ENCODE measurements around the gene OSER1. TPM values are rescaled to one million over a fixed set of nuclear protein-coding genes. Genes with fewer than 3 reads are reported as not detected.
A peak's percentile ranks its signal among the peaks of the same experiment; 100 is the strongest.
"Not testable (repeated sequence)": the region's sequence is repeated elsewhere in the genome, so short reads cannot be mapped to it uniquely, and the experiment has no call there.

Gene OSER1
- total RNA-seq = 32.8 TPM
- long read RNA-seq, transcript OSER1-201 (4 exons, 1,572 nt) = major isoform, 66 of 74 reads
- long read RNA-seq, partial matches to known transcripts = 0 of 74 reads
- long read RNA-seq, other reads (novel, unspliced or antisense) = 8 of 74 reads

DNA sequence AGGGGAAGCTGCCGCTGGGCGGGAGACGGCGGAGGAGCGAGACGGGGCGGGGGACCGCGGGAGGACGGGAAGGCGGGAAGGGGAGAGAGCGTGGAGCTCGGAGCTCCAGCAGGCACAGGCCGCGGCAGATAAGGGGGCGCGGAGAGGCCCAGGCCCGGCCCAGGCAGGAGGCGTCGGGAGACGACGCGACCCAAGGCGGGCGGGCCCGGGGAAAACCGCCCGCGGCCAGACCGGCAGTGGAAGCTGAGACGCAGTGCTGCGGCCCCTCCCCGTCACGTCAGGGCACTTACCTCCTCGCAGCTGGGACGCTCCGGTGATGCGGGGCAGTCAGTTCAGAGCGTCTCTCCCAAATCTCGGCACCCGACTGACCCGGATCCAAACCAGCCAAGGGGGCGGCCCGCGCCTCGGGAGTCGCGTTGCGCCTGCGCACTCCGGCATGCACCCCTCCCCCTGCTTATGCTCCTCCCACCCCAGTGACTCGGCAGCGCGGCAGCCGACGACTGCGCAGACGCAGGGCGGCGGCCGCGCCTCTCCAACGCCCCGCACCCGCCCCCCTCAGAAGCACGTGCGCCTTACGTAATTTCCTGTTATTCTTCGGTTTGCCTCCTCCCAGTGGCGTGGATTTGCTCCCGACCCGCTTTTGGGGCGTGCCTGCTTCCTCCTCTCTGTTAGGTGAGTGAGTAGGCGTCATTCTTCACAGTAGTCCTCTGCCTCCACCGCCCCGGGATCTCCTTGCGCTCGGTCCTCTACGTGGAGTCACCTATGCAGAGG lies at the start of gene OSER1:
TSS of gene OSER1 (minus strand) at position 366 of the 771 bp plus-strand sequence. CDS start 3,814 bp downstream, outside the sequence.
- peak; percentile 96 for ATAC-seq (ENCODE audit: poor library complexity)
- DNase-seq = peak; percentile 97
- intact Hi-C loops (cut with DNase I) = loop anchor here (10.0 kb wide), 2 partner anchors 404 to 674 kb away; partner anchors contain the start of gene YWHAB

DNA sequence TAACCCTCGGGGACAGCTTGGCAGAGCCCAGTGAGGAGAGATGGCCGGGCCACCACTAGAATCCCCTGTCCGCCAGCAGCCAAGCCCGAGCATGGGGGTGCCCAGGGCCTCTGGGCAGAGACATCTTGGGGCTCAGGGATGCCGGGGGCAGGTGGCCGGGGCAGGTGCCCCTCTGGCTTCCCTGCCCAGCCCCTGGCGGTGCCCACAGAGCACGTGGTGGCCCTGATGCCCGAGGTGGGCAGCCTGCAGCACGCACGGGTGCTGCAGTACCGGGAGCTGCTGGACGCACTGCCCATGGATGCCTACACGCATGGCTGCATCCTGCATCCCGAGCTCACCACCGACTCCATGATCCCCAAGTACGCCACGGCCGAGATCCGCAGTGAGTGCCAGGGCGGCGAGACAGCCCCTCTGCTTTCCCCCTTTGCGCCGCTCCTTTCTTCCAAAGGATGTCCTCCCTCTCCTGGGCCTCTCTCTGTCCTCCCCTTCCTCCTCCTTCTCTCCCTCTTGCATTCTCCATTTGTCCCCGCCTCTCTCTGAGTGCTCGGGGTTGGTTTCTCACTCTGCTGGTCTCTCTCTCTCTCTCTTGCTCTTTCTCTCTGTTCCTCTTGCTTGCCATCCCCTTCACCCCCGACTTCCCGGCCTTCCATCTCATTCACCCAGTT lies 47.8 kb upstream of the OSER1 start:
- DNase-seq (no peak), ATAC-seq (ENCODE audit: poor library complexity) (no peak)
- intact Hi-C loops (cut with DNase I) = no loop called here

DNA sequence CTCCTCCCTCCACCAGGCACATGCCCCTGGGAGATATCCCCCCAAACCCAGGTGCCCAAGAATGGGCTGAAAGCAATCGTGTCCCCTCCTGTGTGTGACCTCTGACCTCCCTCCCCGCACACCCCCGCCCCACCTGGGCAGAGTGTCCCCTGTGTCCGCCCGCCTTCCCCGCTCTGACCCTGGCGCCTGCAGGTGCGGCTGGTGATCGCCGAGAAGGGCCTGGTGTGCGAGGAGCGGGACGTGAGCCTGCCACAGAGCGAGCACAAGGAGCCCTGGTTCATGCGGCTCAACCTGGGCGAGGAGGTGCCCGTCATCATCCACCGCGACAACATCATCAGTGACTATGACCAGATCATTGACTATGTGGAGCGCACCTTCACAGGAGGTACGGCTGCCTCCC lies 46.4 kb upstream of the OSER1 start:
- ATAC-seq (ENCODE audit: poor library complexity) (no peak), DNase-seq (no peak)
- intact Hi-C loops (cut with DNase I) = no loop called here

DNA sequence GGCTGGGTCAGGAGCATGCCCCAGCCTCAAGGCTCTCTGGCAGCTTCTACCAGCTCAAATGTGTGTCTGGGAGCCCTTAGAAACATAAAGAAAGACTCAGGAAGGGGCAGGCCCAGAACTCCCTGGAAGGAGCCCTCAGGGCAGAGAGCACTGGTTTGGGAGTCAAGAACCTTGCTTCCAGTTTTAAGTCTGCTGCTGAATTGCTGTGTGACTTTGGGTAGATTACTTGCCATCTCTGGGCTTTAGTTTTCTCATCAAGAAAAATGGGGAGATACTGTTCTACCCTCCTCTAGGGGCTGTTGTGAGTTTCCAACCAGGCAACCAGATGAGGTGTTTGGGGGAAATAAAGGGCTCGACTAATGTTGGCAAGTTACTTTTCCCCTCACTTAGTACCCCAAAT lies 45.4 kb upstream of the OSER1 start:
- no peak for DNase-seq
- intact Hi-C loops (cut with DNase I) = no loop called here
- ATAC-seq (ENCODE audit: poor library complexity) = no peak

DNA sequence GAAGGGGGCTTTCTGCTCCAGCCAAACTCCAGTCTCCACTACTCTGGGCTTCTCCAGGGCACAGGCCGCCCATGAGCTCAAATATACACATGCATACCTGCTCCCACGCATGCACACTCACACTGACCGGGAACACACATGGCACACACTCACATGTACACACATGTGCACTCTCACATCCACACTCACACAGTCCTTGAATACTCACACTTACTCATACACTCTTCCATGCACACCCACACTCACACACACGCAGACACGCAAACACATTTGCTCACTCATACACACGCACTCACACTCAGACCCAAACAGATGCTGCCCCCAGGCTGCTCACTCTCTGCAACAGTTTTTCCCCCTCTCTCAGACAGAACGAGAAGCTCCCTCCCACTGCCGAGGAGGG lies 43.5 kb upstream of the OSER1 start:
- intact Hi-C loops (cut with DNase I) = no loop called here
- DNase-seq (no peak), ATAC-seq (ENCODE audit: poor library complexity) (no peak)

DNA sequence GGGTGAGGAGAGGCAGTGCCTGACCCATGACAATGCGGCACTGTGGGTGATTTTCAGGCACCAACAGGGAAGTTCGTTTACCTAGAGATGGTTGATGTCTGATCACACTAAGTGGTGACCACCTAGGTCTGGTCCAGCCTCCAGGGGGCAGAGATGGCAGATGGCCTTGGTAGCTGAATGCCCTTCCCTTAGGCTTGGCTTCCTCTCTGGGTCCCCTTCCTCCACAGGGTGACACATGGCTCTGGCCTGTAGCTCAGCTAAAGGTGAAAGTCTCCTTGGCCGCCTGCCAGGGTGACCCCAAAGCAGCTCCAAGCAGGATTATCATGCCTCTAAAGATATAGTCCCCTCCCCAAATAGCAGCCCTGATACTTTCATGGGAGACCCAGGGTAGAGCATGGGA lies 43.0 kb upstream of the OSER1 start:
- intact Hi-C loops (cut with DNase I) = no loop called here
- DNase-seq (no peak), ATAC-seq (ENCODE audit: poor library complexity) (no peak)

DNA sequence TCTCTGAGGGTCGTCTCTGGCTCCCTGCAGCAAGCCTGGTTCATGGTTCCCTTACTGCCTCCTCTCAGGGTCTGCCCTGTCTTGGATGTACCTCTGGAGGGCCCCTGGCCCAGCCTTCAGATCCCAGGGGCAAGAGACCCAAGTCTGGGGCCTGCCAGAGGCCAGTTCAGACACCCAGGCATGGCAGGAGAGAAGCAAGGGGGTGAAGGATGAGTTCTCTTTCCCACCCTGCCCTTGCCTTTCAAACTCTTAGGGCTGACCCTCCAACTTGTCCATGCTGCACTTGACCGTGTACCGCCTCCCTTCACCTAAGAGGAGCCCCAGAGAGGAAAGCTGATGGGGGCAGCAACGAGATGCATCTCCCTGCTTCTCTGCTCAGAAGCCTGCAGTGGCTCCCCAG lies 40.7 kb upstream of the OSER1 start:
- no peak for ATAC-seq (ENCODE audit: poor library complexity)
- no peak for DNase-seq
- intact Hi-C loops (cut with DNase I) = no loop called here

DNA sequence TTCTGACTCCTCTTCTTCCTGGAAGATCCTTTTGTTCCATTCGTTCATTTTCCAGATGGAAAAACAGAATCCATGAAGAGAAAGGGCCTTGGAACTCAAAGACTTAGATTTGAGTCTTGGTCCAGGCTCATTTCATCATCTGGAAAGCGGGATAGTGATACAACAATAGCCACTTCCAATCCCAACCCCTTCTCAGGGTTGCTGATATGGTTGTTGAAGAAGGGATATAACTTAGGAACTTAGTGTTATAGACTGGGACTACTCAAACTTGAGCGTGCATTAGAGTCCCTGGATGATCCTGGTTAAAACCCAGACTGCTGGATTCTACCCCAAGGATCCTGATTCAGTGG lies 37.8 kb upstream of the OSER1 start:
- ATAC-seq (ENCODE audit: poor library complexity) (no peak), DNase-seq (no peak)
- intact Hi-C loops (cut with DNase I) = no loop called here

DNA sequence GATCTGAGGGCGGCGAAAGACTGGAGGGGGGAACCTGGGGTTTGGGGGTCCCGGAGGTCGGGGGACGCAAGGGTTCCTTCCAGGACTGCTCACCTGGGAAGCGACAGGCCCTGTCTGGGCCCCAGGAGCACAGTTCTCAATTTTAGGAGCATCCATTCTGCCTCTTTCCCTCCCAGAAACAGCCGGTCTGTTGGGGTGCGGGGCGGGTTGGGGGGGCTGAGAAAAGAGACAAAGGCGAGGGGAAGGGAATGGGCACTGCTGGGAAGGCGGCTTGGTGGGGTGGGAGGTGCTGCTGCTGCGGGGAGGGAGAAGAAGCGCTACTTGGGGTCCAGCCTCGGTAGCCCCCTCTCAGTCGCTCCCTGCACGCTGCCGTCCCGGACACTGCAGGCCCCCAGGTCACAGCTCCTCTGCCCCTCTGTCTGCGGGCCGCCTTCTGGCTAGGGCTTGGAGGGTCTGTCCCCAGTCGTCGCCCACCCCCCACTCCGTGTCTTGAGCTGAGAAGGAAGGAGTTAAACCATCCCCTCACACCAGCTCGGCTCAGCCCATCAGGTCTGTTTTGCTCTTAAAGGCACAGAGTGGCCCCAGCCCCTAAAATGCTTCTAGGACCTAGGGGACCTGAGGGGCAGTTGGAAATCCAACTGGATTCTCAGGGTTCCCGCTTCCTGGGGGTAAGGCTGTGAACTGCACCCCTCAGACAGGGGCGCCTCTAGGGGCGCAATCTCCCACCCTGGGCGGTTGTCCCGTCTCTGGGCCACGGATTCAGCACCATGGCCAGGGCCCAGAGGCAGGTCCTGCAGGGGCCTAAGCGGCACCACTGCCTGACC lies 37.2 kb upstream of the OSER1 start:
- DNase-seq (peak; percentile 57), ATAC-seq (ENCODE audit: poor library complexity) (peak; percentile 87)
- intact Hi-C loops (cut with DNase I) = no loop called here

DNA sequence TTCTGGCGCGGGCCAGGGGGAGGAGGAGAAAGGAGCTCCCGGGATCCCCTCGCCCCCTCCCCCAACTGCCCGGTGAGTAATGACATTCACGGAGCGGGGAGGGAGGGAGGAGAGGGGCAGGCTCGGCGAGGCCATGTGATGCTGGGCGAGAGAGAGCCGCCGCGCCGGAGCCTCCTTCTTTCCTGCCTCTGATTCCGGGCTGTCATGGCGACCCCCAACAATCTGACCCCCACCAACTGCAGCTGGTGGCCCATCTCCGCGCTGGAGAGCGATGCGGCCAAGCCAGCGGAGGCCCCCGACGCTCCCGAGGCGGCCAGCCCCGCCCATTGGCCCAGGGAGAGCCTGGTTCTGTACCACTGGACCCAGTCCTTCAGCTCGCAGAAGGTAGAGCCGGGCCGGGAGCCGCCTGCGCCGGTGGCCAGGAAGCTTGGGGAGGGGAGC lies 36.6 kb upstream of the OSER1 start, which contains the start of gene GDAP1L1:
TSS of gene GDAP1L1 (plus strand) at position 178 of the 441 bp plus-strand sequence. CDS start at position 205, 27 bp downstream.
- no peak for DNase-seq
- ATAC-seq (ENCODE audit: poor library complexity) = peak; percentile 61
- intact Hi-C loops (cut with DNase I) = no loop called here

DNA sequence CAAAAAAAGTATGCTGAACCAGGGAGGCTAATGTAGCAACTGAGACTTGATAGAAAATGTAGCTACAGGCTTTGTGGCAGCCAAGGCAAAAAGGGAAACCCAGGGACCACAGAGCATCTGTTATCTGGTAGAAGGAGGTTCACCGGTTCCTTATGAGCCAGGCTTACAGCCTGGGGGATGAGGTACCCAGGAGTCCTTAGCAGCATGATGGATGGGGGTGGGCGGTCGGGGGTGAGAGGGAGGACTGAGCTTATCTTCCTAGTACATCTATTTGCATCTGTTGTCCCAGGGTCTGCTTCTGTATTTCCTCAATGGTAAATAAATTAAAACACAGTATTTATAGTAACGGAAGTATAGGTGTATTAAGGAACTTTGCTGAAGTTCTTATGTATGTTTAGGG lies 35.4 kb upstream of the OSER1 start:
- intact Hi-C loops (cut with DNase I) = no loop called here
- ATAC-seq (ENCODE audit: poor library complexity) (no peak), DNase-seq (no peak)

DNA sequence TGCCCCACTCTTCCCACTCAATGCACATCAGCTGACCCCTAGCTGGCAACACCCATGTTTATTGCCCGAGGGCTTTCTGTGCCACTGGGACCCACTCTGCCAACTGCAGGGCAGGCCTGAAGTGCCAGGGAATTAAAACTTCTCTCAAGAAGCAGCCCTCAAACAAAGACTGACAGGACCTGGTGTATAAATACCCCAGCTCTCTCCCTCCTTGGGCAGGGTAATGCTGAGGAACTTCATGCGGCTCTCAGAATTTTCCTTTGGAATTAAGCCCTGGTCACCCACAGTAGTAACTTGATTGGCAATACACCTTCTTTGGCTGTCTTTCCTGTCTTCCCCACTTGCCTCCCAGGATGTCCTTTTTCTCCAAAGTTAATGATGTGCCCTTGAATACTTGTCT lies 31.2 kb upstream of the OSER1 start:
- intact Hi-C loops (cut with DNase I) = no loop called here
- DNase-seq = no peak
- no peak for ATAC-seq (ENCODE audit: poor library complexity)

DNA sequence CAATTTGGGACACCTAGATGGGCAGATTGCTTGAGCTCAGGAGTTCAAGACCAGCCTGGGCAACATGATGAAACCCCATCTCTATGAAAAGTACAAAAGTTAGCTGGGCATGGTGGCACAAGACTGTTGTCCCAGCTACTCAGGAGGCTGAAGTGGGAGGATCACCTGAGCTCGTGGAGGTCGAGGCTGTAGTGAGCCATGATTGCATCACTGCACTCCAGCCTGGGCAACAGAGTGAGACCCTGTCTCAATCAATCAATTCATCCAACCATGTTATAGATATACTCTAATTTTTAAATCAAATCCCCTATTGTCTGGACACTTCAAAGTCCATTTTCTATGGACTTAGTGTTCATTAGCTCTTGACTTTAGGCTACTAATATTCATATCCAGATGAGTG lies 26.3 kb upstream of the OSER1 start:
- intact Hi-C loops (cut with DNase I); DNase-seq; ATAC-seq (ENCODE audit: poor library complexity): not testable (repeated sequence)

DNA sequence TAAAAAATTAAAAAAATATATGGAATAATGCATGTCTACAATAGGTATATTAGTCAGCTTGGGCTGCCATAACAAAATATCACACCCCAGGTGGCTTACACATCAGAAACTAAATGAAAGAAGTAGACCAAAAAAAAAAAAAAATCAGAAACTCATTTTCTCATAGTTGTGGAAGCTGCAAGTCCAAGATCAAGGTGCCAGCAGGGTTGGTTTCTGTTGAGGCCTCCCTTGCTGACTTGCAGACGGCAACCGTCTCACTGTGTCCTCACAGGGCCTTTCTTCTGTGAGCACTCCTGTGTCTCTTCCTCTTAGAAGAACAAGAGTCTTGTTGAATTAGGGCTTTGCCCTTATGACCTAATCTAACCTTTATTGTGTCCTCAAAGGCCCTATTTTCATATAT lies 25.1 kb upstream of the OSER1 start:
- DNase-seq (no peak), ATAC-seq (ENCODE audit: poor library complexity) (no peak)
- intact Hi-C loops (cut with DNase I) = no loop called here

DNA sequence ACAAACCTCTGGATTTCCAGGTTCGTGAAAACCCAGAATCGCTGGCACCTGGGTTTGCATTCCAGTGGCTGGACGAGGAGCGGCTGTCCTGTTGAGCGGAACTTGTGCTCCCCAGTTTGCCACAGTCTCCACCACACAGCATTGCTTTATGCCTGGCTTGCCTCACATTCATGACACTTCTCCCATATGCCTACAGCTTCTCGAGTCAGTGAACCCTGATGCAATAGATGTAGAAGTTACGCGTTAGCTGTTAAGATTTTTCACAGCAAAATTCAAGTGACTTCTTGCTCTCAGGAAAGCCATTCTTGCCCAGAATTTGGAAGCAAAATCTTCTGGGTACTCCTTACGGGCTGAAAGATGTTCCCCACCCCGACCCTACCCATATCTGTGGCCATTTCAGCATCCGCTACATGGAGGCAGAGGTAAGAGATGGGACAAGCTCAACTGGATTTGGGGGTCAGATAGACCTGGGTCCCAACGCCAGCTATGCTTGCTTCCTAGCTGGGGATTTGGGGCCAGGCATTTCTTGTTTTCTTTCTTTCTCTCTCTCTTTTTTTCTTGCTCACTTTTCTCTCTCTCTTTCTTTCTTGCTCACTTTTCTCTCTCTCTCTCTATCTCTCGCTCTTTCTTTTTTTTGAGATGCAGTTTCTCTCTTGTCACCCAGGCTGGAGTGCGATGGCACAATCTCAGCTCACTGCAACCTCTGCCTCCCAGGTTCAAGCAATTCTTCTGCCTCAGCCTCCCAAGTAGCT lies 24.2 kb upstream of the OSER1 start:
- no peak for ATAC-seq (ENCODE audit: poor library complexity)
- intact Hi-C loops (cut with DNase I) = no loop called here

DNA sequence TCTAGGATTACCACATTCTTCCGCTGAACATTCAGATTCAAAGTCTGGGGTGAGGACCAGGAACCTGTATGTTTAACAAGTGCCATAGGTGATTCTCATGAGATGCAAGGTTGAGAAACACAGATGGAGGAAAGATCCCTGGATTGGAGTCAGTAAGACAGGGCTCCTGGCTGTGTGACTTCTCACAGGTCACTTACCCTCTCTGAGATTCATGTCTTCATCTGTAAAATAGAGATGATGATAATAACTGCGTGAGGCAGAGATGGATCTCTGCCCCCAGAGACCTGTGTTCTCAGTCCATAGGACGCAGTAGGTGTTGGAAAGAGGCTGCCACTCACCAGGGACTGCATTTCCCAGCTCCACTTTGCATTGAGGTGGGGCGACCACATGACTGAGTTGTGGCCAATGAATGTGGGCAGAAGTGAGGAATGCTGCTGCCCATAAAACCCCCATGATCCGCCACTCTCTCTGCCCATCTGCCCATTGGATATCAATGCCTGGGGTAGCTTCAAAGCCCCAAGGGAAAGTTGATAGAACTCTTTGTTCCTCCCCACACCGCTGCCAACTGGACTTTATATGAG lies 23.0 kb upstream of the OSER1 start:
- DNase-seq (no peak), ATAC-seq (ENCODE audit: poor library complexity) (no peak)
- intact Hi-C loops (cut with DNase I) = no loop called here

More for the DNA sequence above, 24.2 kb upstream of the OSER1 start:
- no peak for DNase-seq

DNA sequence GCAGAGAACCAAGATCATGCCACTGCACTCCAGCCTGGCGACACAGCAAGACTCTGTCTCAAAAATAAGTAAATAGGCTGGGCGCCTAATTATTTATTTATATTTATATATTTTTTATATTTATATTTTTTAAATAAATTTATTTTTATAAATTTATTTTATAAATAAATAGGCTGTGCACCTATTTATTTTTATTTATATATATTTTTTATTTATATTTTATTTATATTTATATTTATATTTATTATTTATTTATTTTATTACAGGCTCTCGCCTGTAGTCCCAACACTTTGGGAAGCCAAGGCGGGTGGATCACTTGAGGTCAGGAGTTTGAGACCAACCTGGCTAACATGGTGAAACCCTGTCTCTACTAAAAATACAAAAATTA lies 21.9 kb upstream of the OSER1 start:
- intact Hi-C loops (cut with DNase I); DNase-seq; ATAC-seq (ENCODE audit: poor library complexity): not testable (repeated sequence)

All from Right ventricle myocardium superior (tissue), 1 donor.